ENCODE measurements around the gene MEGF6. TPM values are rescaled to one million over a fixed set of nuclear protein-coding genes. Genes with fewer than 3 reads are reported as not detected.

MEGF6 gene
- total RNA-seq, 5 donors from 2014 or later (not counting 1 experiment from before 2014, with no cell fraction given) = 63.3 to 213 (median 193) TPM

GRCh38 chr1:3497521-3497920, 113.8 kb downstream of the MEGF6 start:
- H3K27me3 Mint-ChIP-seq = no peaks in the 10 kb centered on the region
- H3K36me3 Mint-ChIP-seq = no peaks in the 10 kb centered on the region
- no peak overlapping the region for H3K4me3 Mint-ChIP-seq
- POLR2A ChIA-PET = no interaction called here
- H3K27ac ChIP-seq (ENCODE audit: low read length) = no peak overlapping the region
- H3K4me1 Mint-ChIP-seq = no peaks in the 10 kb centered on the region
- ATAC-seq (replicated peaks in 1 of 4) = no peak
- H3K27me3 ChIP-seq (replicated peaks in 1 of 2; ENCODE audit: control insufficient read depth in 2 of 2, extremely low read depth in 1 of 2, insufficient read depth in 2 of 2, low read length in 1 of 2) = no peaks in the 10 kb centered on the region
- H3K4me3 ChIP-seq (ENCODE audit: control insufficient read depth in 1 of 2, extremely low read depth in 1 of 2, low read length in 1 of 2) = no peak overlapping the region
- WGBS (ENCODE audit: insufficient coverage) = 84% methylated on average over 15 of the region's 19 CpGs
- CTCF ChIA-PET = no interaction called here
- H3K4me1 ChIP-seq (ENCODE audit: control insufficient read depth in 1 of 2, extremely low read depth in 1 of 2, insufficient read depth in 2 of 2, low read length in 2 of 2) = no peaks in the 10 kb centered on the region
- no peak for DNase-seq
- no peaks in the 10 kb centered on the region for H3K9me3 ChIP-seq
- no peak overlapping the region for H3K27ac Mint-ChIP-seq
- H3K36me3 ChIP-seq (ENCODE audit: control insufficient read depth in 2 of 2, extremely low read depth in 1 of 2, insufficient read depth in 1 of 2, low read length in 1 of 2) = peaks cover 0 to 3% of the 10 kb centered on the region in 2 donors
- no peaks in the 10 kb centered on the region for H3K9me3 Mint-ChIP-seq

DNA sequence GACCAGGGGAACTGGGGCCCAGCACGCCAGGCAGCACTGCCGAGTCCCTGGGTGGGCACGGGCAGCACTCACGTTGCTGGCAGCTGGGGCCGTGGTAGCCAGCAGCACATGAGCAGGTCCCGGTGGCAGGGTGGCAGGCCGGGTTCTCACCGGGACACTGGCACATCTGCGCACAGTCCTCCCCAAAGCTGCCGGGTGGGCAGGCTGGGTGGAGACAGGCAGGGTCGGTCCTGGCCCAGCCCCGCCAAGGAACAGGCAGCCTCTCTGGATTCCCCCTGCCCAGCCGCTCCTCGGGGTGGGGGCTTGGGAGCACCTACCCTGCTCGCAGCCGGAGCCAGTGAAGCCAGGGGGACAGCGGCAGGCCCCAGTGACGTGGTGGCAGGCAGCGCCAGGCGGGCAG, 114.4 kb downstream of the MEGF6 start:
- Mint-ChIP-seq H3K27ac (no peak overlapping the region), H3K9me3 (no peaks in the 10 kb centered on the region), H3K4me3 (no peak overlapping the region), H3K36me3 (no peaks in the 10 kb centered on the region), H3K27me3 (no peaks in the 10 kb centered on the region), H3K4me1 (no peaks in the 10 kb centered on the region)
- Histone ChIP-seq H3K4me1 (ENCODE audit: control insufficient read depth in 1 of 2, extremely low read depth in 1 of 2, insufficient read depth in 2 of 2, low read length in 2 of 2) (no peaks in the 10 kb centered on the region), H3K36me3 (ENCODE audit: control insufficient read depth in 2 of 2, extremely low read depth in 1 of 2, insufficient read depth in 1 of 2, low read length in 1 of 2) (peaks cover 0 to 3% of the 10 kb centered on the region in 2 donors), H3K4me3 (ENCODE audit: control insufficient read depth in 1 of 2, extremely low read depth in 1 of 2, low read length in 1 of 2) (no peak overlapping the region), H3K27ac (ENCODE audit: low read length) (no peak overlapping the region), H3K9me3 (no peaks in the 10 kb centered on the region), H3K27me3 (replicated peaks in 1 of 2; ENCODE audit: control insufficient read depth in 2 of 2, extremely low read depth in 1 of 2, insufficient read depth in 2 of 2, low read length in 1 of 2) (no peaks in the 10 kb centered on the region)
- ChIA-PET POLR2A (no interaction called here), CTCF (interaction anchor here in 1 of 2 donors (0.6 kb wide), 1 partner anchor 72 kb away, joined by 3 read pairs; no protein-coding TSS in a partner anchor)
- DNase-seq (no peak), ATAC-seq (replicated peaks in 1 of 4) (no peak)
- 93% methylated on average over 19 of the region's 20 CpGs for WGBS (ENCODE audit: insufficient coverage)

GRCh38 chr1:3495776-3496745, 115.2 kb downstream of the MEGF6 start:
- Histone ChIP-seq H3K4me3 (ENCODE audit: control insufficient read depth in 1 of 2, extremely low read depth in 1 of 2, low read length in 1 of 2) (no peak overlapping the region), H3K27me3 (replicated peaks in 1 of 2; ENCODE audit: control insufficient read depth in 2 of 2, extremely low read depth in 1 of 2, insufficient read depth in 2 of 2, low read length in 1 of 2) (peaks cover 0 to under 1% of the 10 kb centered on the region in 2 experiments), H3K27ac (ENCODE audit: low read length) (no peak overlapping the region), H3K9me3 (no peaks in the 10 kb centered on the region), H3K4me1 (ENCODE audit: control insufficient read depth in 1 of 2, extremely low read depth in 1 of 2, insufficient read depth in 2 of 2, low read length in 2 of 2) (peaks cover 0 to 9% of the 10 kb centered on the region in 2 experiments), H3K36me3 (ENCODE audit: control insufficient read depth in 2 of 2, extremely low read depth in 1 of 2, insufficient read depth in 1 of 2, low read length in 1 of 2) (peaks cover 0 to 3% of the 10 kb centered on the region in 2 donors)
- CTCF ChIA-PET = interaction anchor here in 1 of 2 donors (0.6 kb wide), 1 partner anchor 72 kb away, joined by 3 read pairs; no protein-coding TSS in a partner anchor
- 79% methylated on average over 26 of the region's 36 CpGs for WGBS (ENCODE audit: insufficient coverage)
- no peaks in the 10 kb centered on the region for H3K27me3 Mint-ChIP-seq
- DNase-seq (no peak), ATAC-seq (replicated peaks in 1 of 4) (no peak)
- H3K27ac Mint-ChIP-seq = no peak overlapping the region
- POLR2A ChIA-PET = no interaction called here
- peaks cover 4 to 6% (median 5%) of the 10 kb centered on the region in 3 donors for H3K4me1 Mint-ChIP-seq
- H3K4me3 Mint-ChIP-seq = no peak overlapping the region
- no peaks in the 10 kb centered on the region for H3K9me3 Mint-ChIP-seq
- no peaks in the 10 kb centered on the region for H3K36me3 Mint-ChIP-seq

DNA sequence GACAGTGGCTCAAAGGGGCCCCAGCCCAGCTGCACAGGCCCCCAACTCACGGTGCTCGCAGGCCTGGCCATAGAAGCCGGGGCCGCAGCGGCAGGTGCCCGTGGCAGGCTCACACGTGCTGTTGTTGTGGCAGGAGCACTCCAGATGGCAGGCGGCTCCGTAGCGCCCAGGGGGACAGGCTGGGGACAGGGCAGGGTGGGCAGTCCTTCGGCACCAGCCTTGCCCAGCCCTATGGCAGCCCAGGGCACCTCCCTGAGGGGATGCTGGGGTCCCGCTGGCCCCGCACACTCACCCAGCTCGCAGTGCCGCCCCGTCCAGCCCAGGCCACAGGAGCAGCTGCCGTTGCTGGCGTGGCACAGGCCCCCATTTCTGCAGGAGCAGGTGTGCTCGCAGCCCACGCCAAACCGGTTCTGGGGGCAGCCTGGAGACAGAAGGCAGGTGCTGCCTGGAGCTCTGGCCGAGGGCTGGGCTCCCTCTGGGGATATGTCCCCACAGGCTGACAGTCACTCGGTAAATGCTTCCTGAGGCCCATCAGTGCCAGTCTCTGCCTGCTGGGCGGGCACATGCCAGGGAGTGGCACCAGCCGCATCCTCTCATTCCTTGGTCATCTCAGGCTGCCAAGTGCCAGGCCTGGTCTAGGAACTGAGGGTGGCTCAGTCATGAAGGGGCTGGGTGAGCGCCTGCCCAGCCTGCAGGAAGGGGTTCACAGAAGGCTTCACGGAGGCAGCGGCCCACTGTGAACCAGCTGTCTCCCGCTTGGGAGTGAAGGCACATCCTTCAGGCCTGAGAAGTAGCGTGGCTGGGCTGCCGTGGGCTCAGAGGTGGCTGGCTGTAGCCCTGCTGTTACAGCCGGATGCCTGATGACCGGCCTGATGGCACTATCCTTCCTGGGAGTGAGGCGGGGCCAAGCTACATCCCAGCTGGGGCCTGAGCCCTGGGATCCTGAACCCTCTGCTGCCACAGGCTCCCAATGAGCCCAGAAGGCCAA, 116.7 kb downstream of the MEGF6 start:
- ATAC-seq (replicated peaks in 1 of 4) (no peak), DNase-seq (no peak)
- Histone ChIP-seq H3K9me3 (no peaks in the 10 kb centered on the region), H3K36me3 (ENCODE audit: control insufficient read depth in 2 of 2, extremely low read depth in 1 of 2, insufficient read depth in 1 of 2, low read length in 1 of 2) (peaks cover 3 to 7% of the 10 kb centered on the region in 2 donors), H3K27ac (ENCODE audit: low read length) (no peak overlapping the region), H3K4me3 (ENCODE audit: control insufficient read depth in 1 of 2, extremely low read depth in 1 of 2, low read length in 1 of 2) (no peak overlapping the region), H3K4me1 (ENCODE audit: control insufficient read depth in 1 of 2, extremely low read depth in 1 of 2, insufficient read depth in 2 of 2, low read length in 2 of 2) (peaks cover 0 to 12% of the 10 kb centered on the region in 2 experiments), H3K27me3 (replicated peaks in 1 of 2; ENCODE audit: control insufficient read depth in 2 of 2, extremely low read depth in 1 of 2, insufficient read depth in 2 of 2, low read length in 1 of 2) (peaks cover 0 to 2% of the 10 kb centered on the region in 2 experiments)
- no peak overlapping the region for H3K27ac Mint-ChIP-seq
- WGBS (ENCODE audit: insufficient coverage) = 87% methylated on average over 33 of the region's 34 CpGs
- H3K27me3 Mint-ChIP-seq = no peaks in the 10 kb centered on the region
- no peaks in the 10 kb centered on the region for H3K9me3 Mint-ChIP-seq
- no peaks in the 10 kb centered on the region for H3K36me3 Mint-ChIP-seq
- ChIA-PET CTCF (no interaction called here), POLR2A (no interaction called here)
- H3K4me1 Mint-ChIP-seq = peaks cover 5 to 6% (median 5%) of the 10 kb centered on the region in 3 donors
- H3K4me3 Mint-ChIP-seq = no peak overlapping the region

GRCh38 chr1:3492545-3493246, 118.6 kb downstream of the MEGF6 start:
- peaks cover 0 to 12% of the 10 kb centered on the region in 2 experiments for H3K4me1 ChIP-seq (ENCODE audit: control insufficient read depth in 1 of 2, extremely low read depth in 1 of 2, insufficient read depth in 2 of 2, low read length in 2 of 2)
- H3K4me3 ChIP-seq (ENCODE audit: control insufficient read depth in 1 of 2, extremely low read depth in 1 of 2, low read length in 1 of 2) = no peak overlapping the region
- no peak for DNase-seq
- Mint-ChIP-seq H3K36me3 (peaks cover 8% of the 10 kb centered on the region), H3K27ac (no peak overlapping the region), H3K4me1 (peaks cover 5 to 6% (median 5%) of the 10 kb centered on the region in 3 donors), H3K4me3 (no peak overlapping the region), H3K27me3 (no peaks in the 10 kb centered on the region), H3K9me3 (peaks cover 0 to 14% (median 13%) of the 10 kb centered on the region in 3 donors)
- H3K9me3 ChIP-seq = no peaks in the 10 kb centered on the region
- peaks cover 3 to 7% of the 10 kb centered on the region in 2 donors for H3K36me3 ChIP-seq (ENCODE audit: control insufficient read depth in 2 of 2, extremely low read depth in 1 of 2, insufficient read depth in 1 of 2, low read length in 1 of 2)
- H3K27ac ChIP-seq (ENCODE audit: low read length) = no peak overlapping the region
- ATAC-seq (replicated peaks in 1 of 4) = no peak
- ChIA-PET POLR2A (no interaction called here), CTCF (no interaction called here)
- H3K27me3 ChIP-seq (replicated peaks in 1 of 2; ENCODE audit: control insufficient read depth in 2 of 2, extremely low read depth in 1 of 2, insufficient read depth in 2 of 2, low read length in 1 of 2) = peaks cover 0 to 2% of the 10 kb centered on the region in 2 experiments
- WGBS (ENCODE audit: insufficient coverage) = 85% methylated on average over 15 of the region's 17 CpGs
